8988T (cell line): ENCODE data around the gene MSI2.

Experiments used
- DNase-seq: peaks from one replicate; pipeline ENCODE4 v3.0.0; 2011

Gene MSI2

DNA sequence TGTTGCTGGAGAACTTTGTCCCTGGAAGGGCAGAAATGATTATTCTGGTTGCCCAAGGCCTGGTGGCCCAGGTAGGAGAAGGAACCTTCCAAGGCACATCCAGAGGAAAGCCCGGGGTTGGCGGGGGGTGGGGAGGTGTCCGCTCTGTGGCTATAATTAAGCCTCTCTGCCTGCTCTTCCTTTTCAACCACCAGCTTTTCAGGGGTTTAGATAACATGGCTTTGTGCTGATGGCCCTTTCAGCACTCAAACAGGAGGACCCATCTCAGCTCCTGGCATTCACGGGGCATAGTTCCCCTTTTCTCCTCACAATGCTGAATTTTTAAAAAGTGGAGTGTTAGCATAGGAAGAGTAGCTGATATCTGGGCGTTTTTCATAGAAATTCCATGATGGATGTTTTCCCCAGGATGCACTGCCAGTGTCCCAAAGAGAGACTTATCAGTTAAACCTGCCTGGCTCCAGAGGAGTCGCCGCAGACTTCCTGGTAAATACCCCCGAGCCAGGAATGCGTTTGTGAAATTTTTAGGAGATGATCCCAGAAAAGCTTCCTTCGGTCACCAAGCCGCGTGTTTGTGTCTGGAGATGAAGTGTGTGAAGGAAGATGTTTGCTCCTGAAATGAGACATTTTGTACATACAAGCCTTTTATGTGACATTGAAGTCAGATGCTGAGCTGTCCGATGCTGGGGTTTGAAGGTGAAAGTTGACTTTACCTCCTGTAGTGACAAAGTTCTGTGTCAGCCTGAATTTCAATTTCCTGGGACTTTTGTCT, 188.5 kb downstream of the MSI2 start:
- no peak for DNase-seq

GRCh38 chr17:57445772-57446472, 189.6 kb downstream of the MSI2 start:
- no peak for DNase-seq

GRCh38 chr17:57447357-57447989, 191.2 kb downstream of the MSI2 start:
- DNase-seq, result no peak

DNA sequence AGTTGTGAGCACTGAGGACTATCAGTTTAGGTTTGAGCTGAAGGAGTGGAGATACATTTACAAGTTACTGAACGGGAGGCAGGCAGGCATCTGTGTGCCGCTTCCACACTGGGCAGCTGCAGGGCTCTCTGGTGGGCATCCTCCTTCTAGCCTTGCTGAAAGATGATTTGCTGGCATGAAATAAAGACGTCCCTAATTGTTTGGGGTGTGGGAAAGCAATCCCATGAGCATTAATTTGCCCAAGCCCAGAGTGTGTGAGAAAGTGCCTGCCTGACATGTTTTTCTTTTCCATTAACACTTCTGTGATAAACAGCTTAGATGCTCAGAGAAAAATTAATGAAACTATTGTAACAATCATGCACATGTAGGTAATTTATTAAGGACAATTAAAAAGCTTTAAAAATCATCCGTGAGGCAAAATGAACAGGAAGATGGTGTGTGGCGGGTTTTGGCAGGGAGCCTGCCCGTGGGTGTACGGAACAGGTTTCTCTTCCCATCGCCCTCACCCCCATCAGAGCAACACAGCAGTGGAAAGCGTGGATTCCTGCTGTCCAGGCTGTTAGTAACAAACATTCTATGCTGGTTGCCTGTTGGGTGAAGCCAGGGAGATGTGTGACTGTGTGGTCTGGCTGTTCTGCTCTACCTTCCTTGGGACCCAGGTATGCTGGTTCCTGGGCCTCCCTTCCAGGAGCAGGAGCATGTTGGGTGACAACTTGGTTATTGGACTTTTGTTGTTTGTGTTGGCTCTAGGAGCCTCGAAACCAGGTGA, 191.9 kb downstream of the MSI2 start:
- DNase-seq, result no peak

DNA sequence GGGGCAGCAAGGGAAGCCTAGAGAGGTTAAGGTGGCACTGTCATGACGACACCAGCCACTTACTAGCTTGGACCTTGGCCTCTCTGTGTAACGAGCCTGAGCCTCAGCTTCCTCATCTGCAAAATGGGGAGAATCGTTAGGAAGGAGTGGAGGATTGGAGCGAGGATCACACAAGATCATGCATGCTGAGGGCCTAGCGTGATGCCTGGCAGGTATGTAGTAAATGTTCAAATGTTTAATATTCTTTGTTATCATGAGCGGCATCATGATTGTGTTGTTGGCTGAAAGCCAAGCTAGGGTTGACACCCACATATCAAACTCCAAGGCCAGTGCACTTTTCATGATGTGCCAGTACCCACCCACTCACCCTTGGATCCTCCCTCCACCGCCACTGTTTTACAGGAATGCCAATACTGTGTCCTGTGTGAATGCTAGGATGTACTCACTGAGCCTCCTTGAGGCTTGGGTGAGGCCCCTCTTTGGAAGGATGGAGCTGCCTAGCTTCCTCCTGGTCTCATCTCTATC, 192.5 kb downstream of the MSI2 start:
- no peak for DNase-seq

GRCh38 chr17:57451191-57451590, 194.9 kb downstream of the MSI2 start:
- DNase-seq, result no peak

GRCh38 chr17:57451643-57452042, 195.3 kb downstream of the MSI2 start:
- no peak for DNase-seq

GRCh38 chr17:57453841-57454425, 197.6 kb downstream of the MSI2 start:
- no peak for DNase-seq

DNA sequence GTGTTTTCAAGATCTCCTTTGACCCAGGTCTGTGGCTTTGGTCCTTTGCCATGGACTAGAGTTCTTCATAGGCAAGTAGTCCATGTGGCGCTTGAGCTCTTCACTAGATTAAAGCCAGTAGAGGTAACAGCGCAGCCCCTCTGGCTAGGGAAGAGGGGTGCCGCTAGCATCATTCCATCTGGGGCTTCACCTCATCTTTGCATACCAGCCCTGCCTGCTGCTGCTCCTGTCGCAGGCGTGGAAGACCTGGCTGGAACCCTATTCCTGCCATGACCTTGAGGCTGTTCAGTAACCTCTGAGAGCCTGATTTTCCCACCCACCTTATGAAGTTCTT, 198.4 kb downstream of the MSI2 start:
- DNase-seq, result no peak

DNA sequence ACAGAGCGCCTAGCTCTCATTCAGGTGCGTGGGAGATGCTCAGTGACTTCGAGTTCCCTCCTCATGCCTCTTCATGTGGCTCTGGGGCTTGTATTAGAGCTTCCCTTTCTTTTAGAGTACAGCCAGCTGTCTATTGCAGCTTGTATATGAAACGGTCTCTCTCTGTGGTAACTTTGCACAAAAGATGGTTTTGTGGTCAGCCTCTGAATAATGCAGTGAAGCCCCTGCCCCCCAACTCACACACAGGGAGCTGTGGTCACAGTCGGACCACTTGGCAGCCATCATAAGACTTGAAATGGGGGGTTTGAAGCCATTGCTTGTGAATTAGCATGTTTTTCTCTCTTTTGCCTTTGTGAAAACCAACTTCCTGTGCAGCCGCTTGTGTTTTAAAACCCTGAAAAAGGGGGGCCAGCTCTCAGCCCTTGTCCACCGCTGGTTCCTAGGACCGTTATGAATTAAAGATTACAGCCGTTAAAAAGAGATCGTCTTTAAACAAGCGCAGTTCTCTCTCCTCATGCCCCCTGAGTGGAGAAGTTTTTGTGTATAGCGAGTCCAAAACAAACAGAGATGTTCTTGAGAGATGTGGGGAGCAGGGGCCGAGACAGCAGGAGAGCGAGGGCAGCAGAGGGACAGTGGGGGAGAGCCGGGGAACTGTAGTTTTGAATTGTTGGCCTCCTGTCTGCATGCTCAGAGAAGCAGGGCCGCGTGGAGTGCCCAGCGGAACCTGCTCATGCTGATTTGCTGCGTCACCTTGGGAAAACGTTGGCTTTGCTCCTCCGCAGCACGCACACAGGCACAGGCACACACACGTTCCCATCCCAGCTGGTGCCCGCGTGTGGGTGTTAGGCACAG, 199.0 kb downstream of the MSI2 start:
- DNase-seq, result no peak

DNA sequence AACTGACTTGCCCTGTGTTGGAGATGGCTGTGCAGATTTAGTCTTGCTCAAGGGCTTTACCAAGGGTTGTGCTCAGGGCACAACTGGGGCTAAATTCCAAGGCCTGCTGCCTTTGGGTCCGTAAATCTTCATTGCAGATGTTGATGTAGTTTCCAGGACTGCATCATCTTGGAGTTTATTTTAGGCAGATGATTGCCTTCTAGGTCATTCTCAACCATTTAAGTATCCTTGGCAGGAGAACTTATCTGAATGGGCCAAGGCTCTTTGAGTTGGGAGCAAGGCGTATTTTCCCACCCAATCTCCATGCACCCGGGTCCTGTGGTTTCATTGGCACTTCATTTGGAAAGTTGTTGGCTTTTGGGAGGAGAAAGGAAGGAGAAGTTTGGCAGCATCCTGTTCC, 200.3 kb downstream of the MSI2 start:
- DNase-seq, result no peak

DNA sequence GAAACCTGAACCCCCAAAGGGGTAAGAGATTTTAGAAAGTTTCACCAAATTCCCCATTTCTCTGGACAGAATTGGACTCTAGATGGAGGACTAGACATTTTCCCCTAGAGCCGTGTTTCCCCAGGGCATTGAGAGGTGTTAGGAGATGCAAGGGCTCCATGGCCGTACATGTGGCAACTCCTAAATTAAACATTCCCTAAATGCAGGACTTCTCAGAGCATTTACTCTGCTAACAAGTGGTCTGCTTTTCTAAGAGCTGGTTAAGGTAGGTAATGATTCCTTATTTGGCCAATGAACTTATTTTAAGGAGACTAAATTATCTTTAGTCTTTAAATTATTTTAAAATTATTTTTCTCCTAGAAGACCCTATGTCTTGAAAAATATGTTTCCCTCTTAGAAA, 200.9 kb downstream of the MSI2 start:
- DNase-seq, result no peak

DNA sequence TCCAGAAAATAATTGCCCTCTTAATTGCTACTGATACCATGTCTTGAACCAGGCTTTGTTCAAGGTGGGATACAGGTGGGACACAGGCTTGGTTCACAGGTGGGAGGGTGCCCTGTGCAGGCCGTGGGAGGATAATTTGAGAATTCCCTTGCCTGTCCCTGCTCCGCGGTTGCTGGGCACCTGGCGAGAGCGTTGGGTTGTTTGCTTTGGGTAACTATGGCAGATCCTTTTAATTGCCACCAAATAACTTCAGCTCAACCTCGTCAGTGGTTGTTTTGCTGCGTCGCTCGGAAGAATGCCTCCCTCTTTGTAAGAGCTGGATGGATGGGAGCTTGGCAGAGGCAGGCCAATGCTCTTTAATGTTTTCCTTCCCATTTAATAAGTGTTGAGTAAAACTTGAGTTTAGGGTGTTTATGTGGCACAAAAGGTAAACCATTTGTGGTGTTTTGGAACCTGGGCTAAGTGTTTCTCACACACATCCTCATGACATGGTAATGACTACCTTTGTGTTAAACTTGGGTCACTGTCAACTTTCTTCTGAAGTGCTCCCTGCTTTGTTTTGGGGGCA, 202.5 kb downstream of the MSI2 start:
- no peak for DNase-seq

- DNase-seq, result no peak
Observed at GRCh38 chr17:57459286-57459915, 203.1 kb downstream of the MSI2 start.

DNA sequence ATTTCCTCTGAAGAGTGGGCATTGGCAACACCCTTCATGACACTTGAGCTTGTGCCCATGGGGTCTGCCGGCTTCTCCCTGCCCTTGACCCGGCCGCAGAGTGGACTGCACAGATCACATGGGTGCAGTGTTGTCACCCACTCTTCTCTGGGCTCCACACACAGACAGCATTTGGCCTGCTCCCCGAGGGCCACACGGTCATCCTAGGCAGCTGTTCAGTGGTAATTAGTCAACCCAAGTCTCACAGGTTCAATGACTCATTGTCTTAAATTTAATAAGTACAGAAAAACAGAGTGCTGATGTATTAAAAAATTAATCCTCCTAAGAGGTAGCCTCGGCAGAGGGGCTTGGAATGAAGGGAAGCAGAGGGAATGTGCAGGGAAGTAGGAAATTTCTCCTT, 204.8 kb downstream of the MSI2 start:
- no peak for DNase-seq

DNA sequence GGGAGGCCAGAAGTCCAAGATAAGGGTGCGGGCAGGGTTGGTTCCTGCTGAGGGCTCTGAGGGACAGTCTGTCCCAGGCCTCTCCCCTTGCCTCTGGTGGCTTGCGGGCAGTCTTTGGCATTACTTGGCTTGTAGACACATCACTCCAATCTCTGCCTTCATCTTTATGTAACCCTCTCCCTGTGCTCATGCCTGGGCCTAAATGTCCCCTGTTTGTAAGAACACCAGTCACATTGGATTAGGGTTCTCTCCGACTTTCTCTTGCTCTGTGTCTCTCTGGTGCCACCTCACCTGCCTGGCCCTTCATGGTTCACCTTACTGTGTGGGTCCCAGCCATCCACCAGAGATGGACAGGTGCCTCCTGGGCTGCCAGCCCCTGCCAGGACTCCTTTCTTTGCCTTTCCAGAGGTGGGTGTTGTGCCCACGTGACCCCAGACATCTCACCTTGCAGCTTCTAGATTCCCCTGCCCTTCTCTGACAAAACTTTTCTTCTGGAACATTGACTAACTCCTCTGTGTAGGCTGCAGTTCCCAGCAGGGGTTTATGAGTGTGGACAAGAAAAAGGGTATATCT, 205.8 kb downstream of the MSI2 start:
- DNase-seq, result no peak

DNA sequence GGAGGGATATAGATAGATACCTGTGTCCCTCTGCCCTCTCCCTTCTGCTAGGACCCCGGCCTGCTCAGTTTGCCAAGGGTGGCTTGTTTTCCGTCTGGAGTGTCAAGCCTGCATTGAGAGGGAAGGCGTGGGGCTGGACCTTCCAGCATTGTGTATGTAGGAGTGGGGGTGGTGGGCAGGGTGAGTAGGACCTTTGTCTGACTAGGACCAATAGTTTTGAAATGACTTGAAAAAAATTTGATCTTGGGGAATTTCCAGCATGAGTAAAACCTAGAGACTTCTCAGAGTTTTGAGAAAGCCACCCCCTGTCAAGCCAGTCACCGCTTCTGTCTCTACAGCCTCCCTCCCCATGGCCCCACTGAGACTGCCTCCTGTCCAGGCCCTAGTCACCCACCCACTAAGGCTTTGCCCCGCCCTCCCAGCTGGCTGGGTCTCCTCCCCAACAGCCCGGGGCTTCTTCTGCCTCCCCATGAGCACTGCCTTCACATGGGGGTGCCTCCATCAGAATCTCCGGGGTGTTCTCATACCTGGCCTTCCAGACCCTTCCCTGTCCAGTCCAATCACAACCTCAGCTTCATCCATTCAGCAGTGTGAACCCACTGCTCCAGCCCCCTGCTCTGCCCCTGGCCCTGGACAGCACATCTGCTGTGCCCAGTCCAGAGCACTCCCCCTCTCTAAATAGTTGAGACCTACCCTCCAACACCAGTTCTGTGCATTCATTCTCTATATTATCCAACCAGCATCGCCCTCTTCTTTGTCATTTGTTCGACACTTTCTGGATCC, 207.0 kb downstream of the MSI2 start:
- DNase-seq, result no peak

GRCh38 chr17:57464191-57464864, 208.0 kb downstream of the MSI2 start:
- DNase-seq, result no peak

GRCh38 chr17:57465610-57466009, 209.3 kb downstream of the MSI2 start:
- no peak for DNase-seq
